ENCODE results near the gene TMEM183A. TPM values are rescaled to one million over a fixed set of nuclear protein-coding genes. Genes with fewer than 3 reads are reported as not detected.
A peak's percentile ranks its signal among the peaks of the same experiment; 100 is the strongest.
"Not testable (repeated sequence)": the region's sequence is repeated elsewhere in the genome, so short reads cannot be mapped to it uniquely, and the experiment has no call there.

The TMEM183A gene
- total RNA-seq, 1 donor from 2014 or later, result 76.5 TPM

DNA sequence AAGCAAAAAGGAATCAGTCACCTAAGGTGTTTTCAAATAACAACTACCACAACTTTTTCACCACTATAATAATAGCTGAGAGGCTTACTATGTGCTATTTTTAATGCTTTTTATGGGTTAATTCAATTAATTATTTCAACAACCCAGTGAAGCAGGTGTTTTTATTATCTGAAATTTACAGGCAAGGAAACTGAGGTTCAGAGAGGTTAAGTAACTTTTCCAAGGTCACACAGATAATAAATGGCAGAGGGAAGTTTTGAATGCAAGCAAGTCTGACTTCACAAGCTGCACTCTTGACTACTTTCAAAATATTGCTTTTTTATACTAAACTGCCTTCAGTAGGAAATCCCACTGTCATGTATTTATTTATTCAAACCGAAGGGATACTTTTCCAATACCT lies 4.2 kb upstream of the TMEM183A start:
- peaks cover 15% of the 10 kb centered on the region for H3K4me1 Mint-ChIP-seq
- H3K9me3 Mint-ChIP-seq, result no peaks in the 10 kb centered on the region
- TF ChIP-seq, protein P1, sequence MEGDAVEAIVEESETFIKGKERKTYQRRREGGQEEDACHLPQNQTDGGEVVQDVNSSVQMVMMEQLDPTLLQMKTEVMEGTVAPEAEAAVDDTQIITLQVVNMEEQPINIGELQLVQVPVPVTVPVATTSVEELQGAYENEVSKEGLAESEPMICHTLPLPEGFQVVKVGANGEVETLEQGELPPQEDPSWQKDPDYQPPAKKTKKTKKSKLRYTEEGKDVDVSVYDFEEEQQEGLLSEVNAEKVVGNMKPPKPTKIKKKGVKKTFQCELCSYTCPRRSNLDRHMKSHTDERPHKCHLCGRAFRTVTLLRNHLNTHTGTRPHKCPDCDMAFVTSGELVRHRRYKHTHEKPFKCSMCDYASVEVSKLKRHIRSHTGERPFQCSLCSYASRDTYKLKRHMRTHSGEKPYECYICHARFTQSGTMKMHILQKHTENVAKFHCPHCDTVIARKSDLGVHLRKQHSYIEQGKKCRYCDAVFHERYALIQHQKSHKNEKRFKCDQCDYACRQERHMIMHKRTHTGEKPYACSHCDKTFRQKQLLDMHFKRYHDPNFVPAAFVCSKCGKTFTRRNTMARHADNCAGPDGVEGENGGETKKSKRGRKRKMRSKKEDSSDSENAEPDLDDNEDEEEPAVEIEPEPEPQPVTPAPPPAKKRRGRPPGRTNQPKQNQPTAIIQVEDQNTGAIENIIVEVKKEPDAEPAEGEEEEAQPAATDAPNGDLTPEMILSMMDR (conservative IDR thresholded peaks at IDR 0.05), result no peak
- no peak overlapping the region for H3K4me3 Mint-ChIP-seq
- DNase-seq (ENCODE audit: low read depth, low spot score), result no peak
- no peak overlapping the region for H3K27ac Mint-ChIP-seq (ENCODE audit: unreplicated experiment)
- H3K27me3 Mint-ChIP-seq (ENCODE audit: low read depth), result peaks cover 27% of the 10 kb centered on the region
- H3K36me3 Mint-ChIP-seq (ENCODE audit: low read depth), result no peaks in the 10 kb centered on the region

- Mint-ChIP-seq H3K4me1 (peaks cover 25% of the 10 kb centered on the region), H3K4me3 (peak overlapping the region; percentile 97)
- H3K27me3 Mint-ChIP-seq (ENCODE audit: low read depth); DNase-seq (ENCODE audit: low read depth, low spot score); H3K9me3 Mint-ChIP-seq; H3K27ac Mint-ChIP-seq (ENCODE audit: unreplicated experiment); H3K36me3 Mint-ChIP-seq (ENCODE audit: low read depth): not testable (repeated sequence)
Observed at GRCh38 chr1:203005395-203006142, 1.6 kb upstream of the TMEM183A start.

DNA sequence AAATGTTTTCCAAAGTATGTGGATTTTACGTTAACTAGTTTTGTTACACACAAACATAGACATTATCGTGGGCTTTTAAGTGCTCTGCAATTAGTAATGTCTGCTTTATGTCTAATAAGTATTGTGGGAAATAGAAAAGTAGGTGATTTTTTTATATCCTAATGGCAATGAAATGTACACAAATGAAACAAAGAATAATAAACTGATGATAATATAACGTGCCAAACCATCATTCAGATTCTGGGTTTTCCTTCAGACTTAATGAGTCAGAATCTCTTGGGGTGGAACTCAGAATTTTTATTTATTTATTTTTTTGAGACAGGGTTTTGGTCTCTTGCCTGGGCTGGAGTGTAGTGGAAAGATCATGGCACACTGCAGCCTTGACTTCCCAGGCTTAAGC lies 2.0 kb downstream of the TMEM183A start:
- Mint-ChIP-seq H3K27me3 (ENCODE audit: low read depth) (peaks cover 2% of the 10 kb centered on the region), H3K36me3 (ENCODE audit: low read depth) (peaks cover 17% of the 10 kb centered on the region), H3K4me1 (peaks cover 25% of the 10 kb centered on the region), H3K9me3 (no peaks in the 10 kb centered on the region), H3K27ac (ENCODE audit: unreplicated experiment) (no peak overlapping the region), H3K4me3 (peak overlapping the region; percentile 97)
- DNase-seq (ENCODE audit: low read depth, low spot score), result no peak
- TF ChIP-seq, protein P1 (conservative IDR thresholded peaks at IDR 0.05), result no peak

GRCh38 chr1:203011582-203011981 lies 4.4 kb downstream of the TMEM183A start:
- H3K27me3 Mint-ChIP-seq (ENCODE audit: low read depth), result no peaks in the 10 kb centered on the region
- H3K9me3 Mint-ChIP-seq, result no peaks in the 10 kb centered on the region

DNA sequence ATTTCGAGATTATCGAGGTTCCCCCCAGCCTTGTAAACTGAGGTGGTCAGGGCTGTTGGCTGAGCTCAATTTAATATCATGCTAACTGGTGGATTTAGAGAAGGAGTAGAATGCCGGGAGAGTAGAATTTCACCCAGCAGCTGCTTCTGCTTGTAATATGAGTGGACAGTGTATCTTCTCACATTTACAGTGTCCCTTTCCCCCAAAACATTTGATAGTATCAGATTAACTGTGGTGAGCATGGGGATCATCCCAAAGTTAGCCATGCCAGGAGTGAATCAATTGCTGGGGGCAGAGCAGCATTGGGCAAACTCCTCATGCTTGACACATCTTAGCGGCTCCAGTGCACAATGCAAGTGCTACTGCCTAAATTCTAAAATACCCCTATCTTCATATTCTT lies 9.9 kb downstream of the TMEM183A start:
- DNase-seq (ENCODE audit: low read depth, low spot score), result no peak
- Mint-ChIP-seq H3K27me3 (ENCODE audit: low read depth) (no peaks in the 10 kb centered on the region), H3K27ac (ENCODE audit: unreplicated experiment) (no peak overlapping the region), H3K4me3 (no peak overlapping the region), H3K4me1 (no peaks in the 10 kb centered on the region), H3K9me3 (no peaks in the 10 kb centered on the region), H3K36me3 (ENCODE audit: low read depth) (peaks cover 21% of the 10 kb centered on the region)
- TF ChIP-seq, protein P1 (conservative IDR thresholded peaks at IDR 0.05), result no peak

More at GRCh38 chr1:203011582-203011981, 4.4 kb downstream of the TMEM183A start:
- TF ChIP-seq, protein P1 (conservative IDR thresholded peaks at IDR 0.05), result no peak
- Mint-ChIP-seq H3K36me3 (ENCODE audit: low read depth) (peaks cover 20% of the 10 kb centered on the region), H3K27ac (ENCODE audit: unreplicated experiment) (no peak overlapping the region), H3K4me3 (no peak overlapping the region), H3K4me1 (peaks cover 18% of the 10 kb centered on the region)
- no peak for DNase-seq (ENCODE audit: low read depth, low spot score)

- Mint-ChIP-seq H3K4me1 (no peaks in the 10 kb centered on the region), H3K27ac (ENCODE audit: unreplicated experiment) (no peak overlapping the region), H3K36me3 (ENCODE audit: low read depth) (peaks cover 20% of the 10 kb centered on the region), H3K27me3 (ENCODE audit: low read depth) (no peaks in the 10 kb centered on the region), H3K4me3 (no peak overlapping the region), H3K9me3 (no peaks in the 10 kb centered on the region)
- TF ChIP-seq, protein P1 (conservative IDR thresholded peaks at IDR 0.05), result no peak
- DNase-seq (ENCODE audit: low read depth, low spot score), result no peak
Observed at GRCh38 chr1:203017692-203018091, 10.5 kb downstream of the TMEM183A start.

GRCh38 chr1:203022855-203023254 lies 15.7 kb downstream of the TMEM183A start:
- Mint-ChIP-seq H3K36me3 (ENCODE audit: low read depth) (peaks cover 32% of the 10 kb centered on the region), H3K27me3 (ENCODE audit: low read depth) (peaks cover 23% of the 10 kb centered on the region)
- H3K27ac Mint-ChIP-seq (ENCODE audit: unreplicated experiment); DNase-seq (ENCODE audit: low read depth, low spot score); H3K4me1 Mint-ChIP-seq; H3K4me3 Mint-ChIP-seq; H3K9me3 Mint-ChIP-seq: not testable (repeated sequence)

Measured in neural crest cell (in vitro differentiated cells).